Psoas muscle (tissue), 8 donors: ENCODE measurements around the gene DPP3. TPM values are rescaled to one million over a fixed set of nuclear protein-coding genes. Genes with fewer than 3 reads are reported as not detected.

ENCODE experiments used
- ATAC-seq, 4 donors: fragments of 200-7000 bp; cut with Tn5 transposase; one replicate each; pipeline ENCODE4 v1.9.1; 2020; ENCODE audit warnings: moderate library complexity in 3 of 4, mild to moderate bottlenecking in 2 of 4
- DNase-seq, 2 donors: peaks; one replicate each; pipeline ENCODE4 v3.0.0-alpha.2; 2020
- H3K27ac ChIP-seq: fragments of 200-600 bp; one replicate; pipeline ENCODE4 v1.8.0; 2022
- H3K27me3 ChIP-seq, 3 donors: fragments of 200-600 bp in 1 of 3; one replicate each; pipeline versions ENCODE4 v1.6.1 to v1.8.0; 2013 to 2022; ENCODE audit warnings: low read length in 2 of 3, mild to moderate bottlenecking in 2 of 3, moderate library complexity in 1 of 3; ENCODE audit not compliant: insufficient read depth in 3 of 3
- H3K36me3 ChIP-seq, 2 donors: fragments of 200-600 bp in 1 of 2; one replicate each; pipeline versions ENCODE4 v1.6.1 to v1.8.0; 2013 to 2022; ENCODE audit warnings: low read depth in 1 of 2, mild to moderate bottlenecking in 1 of 2, moderate library complexity in 1 of 2; ENCODE audit not compliant: insufficient read depth in 1 of 2
- H3K4me1 ChIP-seq: fragments of 200-600 bp; one replicate; pipeline ENCODE4 v1.8.0; 2022
- H3K4me3 ChIP-seq: fragments of 200-600 bp; one replicate; pipeline ENCODE4 v1.8.0; 2022; ENCODE audit warnings: mild to moderate bottlenecking
- H3K9me3 ChIP-seq: fragments of 200-600 bp; one replicate; pipeline ENCODE4 v1.8.0; 2022
- CTCF ChIP-seq: fragments of 200-600 bp; IDR thresholded peaks from one replicate; pipeline ENCODE4 v1.8.0; 2022; ENCODE audit warnings: antibody characterized with exemption
- WGBS, 3 donors: extraction: QIAGEN DNeasy Blood & Tissue Kit; methylation state at CpG; one replicate each; pipeline versions ENCODE4 v1.1.6 to v1.1.7; 2013; 5-methylcytosine and 5-hydroxymethylcytosine counted together
- intact Hi-C, 2 donors: fragments of 100-400 bp; cut with DNase I; formaldehyde crosslinking; loops; one replicate each; pipeline versions ENCODE4 v1.11.0 to v1.14.2; 2022
- polyA plus RNA-seq, 3 donors: library from polyadenylated mRNA; stranded (reverse); fragments of 200-250 nt; gene quantifications; one replicate each; pipeline ENCODE4 v1.2.3, GENCODE V29; 2013
- total RNA-seq, 4 donors: library from RNA; stranded (reverse); fragmentation: NEBNext Ultra II Directional in 2 of 4; extraction: Animal tissue kit (Norgen Biotek cat#: 25700) in 2 of 4; gene quantifications; one replicate each; pipeline versions ENCODE4 v1.2.1 to v1.2.4, GENCODE V29; 2021 to 2023
- donor health status: healthy with polysubstance abuse.
- donor health status: DM: no; HTN: no; CAD: no; lungs with moderate emphysema.
- donor health status: Bipolar disorder and iron deficiency.
- donor health status: healthy.
- donor health status: DM: yes; HTN: yes; CAD: no.
- donor health status: DM: no; HTN: no; CAD: no.
- donor health status: DM: no; HTN: no; CAD: no.
- donor health status: DM: yes; HTN: yes; CAD: no.

DPP3 gene
- total and polyA plus RNA-seq, 7 donors: 24.0 to 58.7 (median 33.3) TPM

GRCh38 chr11:66464916-66465315 lies 15.3 kb upstream of the DPP3 start:
- H3K36me3 ChIP-seq: peaks cover 0 to 10% of the 10 kb centered on the region in 2 donors
- no peak for DNase-seq
- intact Hi-C loops: no loop called here
- peaks cover 3% of the 10 kb centered on the region for H3K4me1 ChIP-seq
- no peaks in the 10 kb centered on the region for H3K9me3 ChIP-seq
- ATAC-seq: no peak
- WGBS, 3 donors: 80 to 94% (median 86%) methylated on average over 1 of the region's 1 CpG
- no peak overlapping the region for H3K27ac ChIP-seq
- no peak overlapping the region for H3K4me3 ChIP-seq
- no peak for TF ChIP-seq CTCF
- H3K27me3 ChIP-seq: no peaks in the 10 kb centered on the region

- DNase-seq (no peak), ATAC-seq (no peak)
- no peaks in the 10 kb centered on the region for H3K9me3 ChIP-seq
- peak overlapping the region; percentile 77 for H3K4me3 ChIP-seq
- intact Hi-C loops: no loop called here
- peak overlapping the region; percentile 69 for H3K27ac ChIP-seq
- 39 to 44% (median 39%) methylated on average over 19 of the region's 19 CpGs for WGBS, 3 donors
- TF ChIP-seq CTCF: no peak
- peaks cover 0 to 16% of the 10 kb centered on the region in 2 donors for H3K36me3 ChIP-seq
- no peaks in the 10 kb centered on the region for H3K27me3 ChIP-seq
- peaks cover 3% of the 10 kb centered on the region for H3K4me1 ChIP-seq
Measured at GRCh38 chr11:66465373-66466224, 14.6 kb upstream of the DPP3 start.

DNA sequence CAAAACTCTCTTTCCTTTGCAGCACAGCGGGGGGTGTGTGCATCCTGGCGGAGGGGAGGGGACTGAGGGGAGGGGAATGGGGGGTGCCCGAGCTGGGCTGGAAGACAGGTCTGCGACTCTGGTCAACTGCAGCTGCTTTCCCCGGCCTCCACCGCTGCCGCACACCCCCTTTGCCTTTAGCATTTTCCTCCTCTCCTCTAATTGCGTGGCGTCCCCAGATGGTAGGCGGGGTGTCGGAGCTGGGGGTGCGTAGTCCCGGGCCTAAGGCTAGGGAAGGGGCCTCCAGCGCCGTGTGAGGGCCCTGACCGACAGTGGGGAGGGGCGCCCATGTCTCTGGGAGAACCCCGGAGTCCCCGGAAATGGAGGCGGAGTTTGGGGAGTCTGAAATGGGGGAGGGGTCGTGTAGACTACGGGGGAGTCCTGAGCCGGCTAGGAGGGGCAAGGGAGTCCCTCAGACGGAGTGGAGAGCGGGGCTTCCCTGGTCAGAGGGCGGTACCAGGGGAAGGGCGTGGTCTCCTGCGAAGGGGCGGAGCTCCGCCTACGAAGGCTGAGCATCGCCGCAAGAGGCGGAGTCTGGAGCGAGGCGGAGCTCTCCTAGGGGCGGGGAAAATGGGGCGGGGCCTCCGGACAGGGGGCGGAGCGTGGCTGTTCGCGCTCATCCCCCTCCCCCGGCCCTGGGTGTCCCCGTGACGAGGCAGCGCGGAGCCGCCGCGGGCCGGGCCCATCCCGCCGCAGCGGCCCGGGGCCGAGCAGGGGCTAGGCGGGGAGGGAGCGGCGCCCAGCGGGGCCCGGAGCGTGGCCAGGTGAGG lies 13.8 kb upstream of the DPP3 start, which contains the start of gene PELI3:
Gene PELI3, plus strand, starts transcription at position 681 of the 809 bp plus-strand sequence. CDS start 1,224 bp downstream, outside the sequence.
- no peak for TF ChIP-seq CTCF
- WGBS, 3 donors: 3% methylated on average over 27 to 63 of the region's 63 CpGs
- Histone ChIP-seq H3K27me3 (peaks cover 0 to 3% (median 0%) of the 10 kb centered on the region in 3 donors), H3K4me1 (peaks cover 3% of the 10 kb centered on the region), H3K36me3 (peaks cover 0 to 25% of the 10 kb centered on the region in 2 donors), H3K9me3 (no peaks in the 10 kb centered on the region), H3K4me3 (peak within 1 kb of the TSS; percentile 77), H3K27ac (peak within 1 kb of the TSS; percentile 69)
- intact Hi-C loops: no loop called here
- ATAC-seq (peak; percentile 97 to 99 (median 98)), DNase-seq (peak; percentile 91 to 97)

DNA sequence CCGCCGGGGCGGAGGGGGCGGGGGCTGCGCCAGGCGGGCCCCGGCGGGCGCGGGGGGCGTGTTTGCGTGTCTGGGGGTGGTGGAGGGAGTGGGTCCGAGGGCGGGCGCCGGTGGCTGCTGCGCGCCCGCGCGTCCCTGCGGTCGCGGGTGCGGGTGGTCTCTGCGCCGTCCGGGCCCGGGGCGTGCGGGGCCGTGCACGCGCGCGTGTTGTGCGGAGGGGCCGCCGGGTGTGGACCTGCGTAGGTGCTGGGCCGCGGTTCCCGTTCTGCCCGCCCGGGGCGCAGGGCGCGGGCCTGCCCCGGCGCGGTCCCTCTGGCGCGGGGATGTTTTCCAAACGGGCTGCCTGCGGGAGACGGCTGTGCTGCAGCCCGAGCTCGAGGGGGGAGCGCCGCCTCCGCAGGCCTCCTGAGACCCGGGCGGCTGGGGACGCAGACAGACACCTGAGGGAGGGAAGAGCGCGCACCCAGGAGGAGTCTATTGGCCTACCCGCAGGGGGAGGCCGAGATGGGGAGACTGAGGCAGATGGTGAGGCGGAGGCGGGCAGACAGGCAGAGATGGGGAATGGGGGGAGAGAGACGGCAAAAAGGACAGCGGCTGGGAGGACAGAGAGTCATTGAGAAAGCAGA lies 13.1 kb upstream of the DPP3 start:
- peaks cover 0 to 31% of the 10 kb centered on the region in 2 donors for H3K36me3 ChIP-seq
- intact Hi-C loops: no loop called here
- TF ChIP-seq CTCF: peak; percentile 35
- WGBS, 3 donors: 1 to 9% (median 3%) methylated on average over 23 to 72 of the region's 72 CpGs
- peaks cover 0 to 3% (median 0%) of the 10 kb centered on the region in 3 donors for H3K27me3 ChIP-seq
- peak; percentile 47 to 76 for DNase-seq
- H3K9me3 ChIP-seq: no peaks in the 10 kb centered on the region
- H3K27ac ChIP-seq: peak overlapping the region; percentile 69
- peaks cover 3% of the 10 kb centered on the region for H3K4me1 ChIP-seq
- H3K4me3 ChIP-seq: peak overlapping the region; percentile 77
- peak; percentile 14 to 53 (median 38) for ATAC-seq
